NCI-H187 treated with DMSO at 0.1 percent for 48 hours (cell line): ENCODE data around the gene OLFML2B.

Experiments used
- DNase-seq: peaks from one replicate; lab custom pipeline; 2025; lab: John Stamatoyannopoulos, UW

OLFML2B gene

GRCh38 chr1:162006081-162006480, 17.6 kb downstream of the OLFML2B start:
- no peak for DNase-seq

GRCh38 chr1:162004441-162004950, 19.2 kb downstream of the OLFML2B start:
- no peak for DNase-seq

- DNase-seq, result no peak
These were observed 19.8 kb downstream of the OLFML2B start for GRCh38 chr1:162003830-162004215.

DNA sequence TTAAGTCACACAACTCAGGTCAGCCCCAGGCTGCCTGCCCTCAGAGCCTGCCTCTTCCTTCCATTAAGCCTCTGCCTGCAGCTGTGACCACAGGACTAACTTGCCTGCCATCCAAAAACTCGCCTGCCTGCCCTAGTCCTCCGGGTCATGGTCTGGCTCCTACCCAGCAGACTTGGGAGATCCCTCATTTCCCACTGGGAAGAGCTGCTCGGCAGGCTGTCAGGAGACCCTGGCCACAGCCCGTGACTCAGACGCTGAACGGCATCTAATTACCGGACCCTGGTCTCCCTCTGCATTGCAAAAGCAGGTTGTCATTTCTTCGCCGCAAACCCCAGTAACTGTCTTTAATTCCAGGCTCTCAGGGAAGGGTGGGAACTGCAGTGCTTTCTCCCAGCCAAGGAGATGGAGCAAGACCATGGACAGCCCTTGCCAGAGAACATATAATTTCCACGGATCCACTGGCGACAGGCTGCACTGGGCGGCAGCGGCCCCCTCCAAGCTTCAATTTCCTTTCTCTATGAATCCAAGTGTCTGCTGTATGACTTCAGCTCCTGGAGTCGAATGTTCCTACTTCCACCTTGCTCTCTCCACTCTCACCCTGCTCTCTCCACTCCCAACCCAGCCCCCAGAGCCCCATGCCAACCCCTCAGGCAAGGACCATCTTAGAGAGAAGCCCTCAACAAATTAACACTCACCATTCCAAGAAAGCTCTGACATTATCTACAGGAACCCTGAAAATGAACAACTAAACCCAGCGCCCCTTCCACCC, 20.4 kb downstream of the OLFML2B start:
- no peak for DNase-seq

DNA sequence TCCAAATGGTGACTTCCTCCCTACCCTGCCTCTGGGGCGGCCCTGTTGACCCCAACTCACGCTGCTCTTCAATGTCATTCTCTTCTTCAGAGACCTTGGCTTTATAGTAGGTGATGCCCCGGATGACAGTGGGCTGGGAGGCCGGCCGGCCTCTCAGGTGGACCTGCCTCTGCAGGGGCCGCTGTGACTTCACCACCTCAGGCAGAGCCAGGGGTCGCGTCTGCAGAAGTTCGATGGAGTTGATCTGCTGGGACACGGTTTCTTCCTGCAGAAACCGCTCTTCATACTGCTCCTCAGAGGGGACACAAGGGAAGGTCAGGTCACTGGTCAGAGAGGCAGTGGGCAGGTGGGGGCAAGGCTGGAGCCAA, 23.6 kb downstream of the OLFML2B start:
- no peak for DNase-seq

GRCh38 chr1:161999301-162000052, 24.2 kb downstream of the OLFML2B start:
- DNase-seq, result no peak

DNA sequence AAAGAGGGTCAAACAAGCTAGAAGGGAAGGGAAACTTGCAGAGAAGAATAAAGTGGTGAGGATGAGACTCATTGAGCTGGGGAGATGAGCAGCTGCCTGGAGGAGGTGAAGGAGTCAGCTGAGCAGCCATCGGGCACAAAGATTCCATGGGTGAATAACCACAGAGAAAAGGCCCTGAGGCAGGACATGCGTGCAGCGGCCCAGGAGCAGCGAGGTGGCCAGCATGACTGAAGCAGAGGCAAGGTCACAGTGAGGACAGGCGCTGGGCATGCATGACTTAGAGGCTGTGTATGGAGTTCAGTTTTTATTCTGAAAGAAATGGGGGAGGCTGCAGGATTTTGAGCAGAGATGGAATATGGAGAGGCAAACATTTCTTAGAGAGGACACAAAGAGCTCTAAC, 24.9 kb downstream of the OLFML2B start:
- DNase-seq, result no peak

DNA sequence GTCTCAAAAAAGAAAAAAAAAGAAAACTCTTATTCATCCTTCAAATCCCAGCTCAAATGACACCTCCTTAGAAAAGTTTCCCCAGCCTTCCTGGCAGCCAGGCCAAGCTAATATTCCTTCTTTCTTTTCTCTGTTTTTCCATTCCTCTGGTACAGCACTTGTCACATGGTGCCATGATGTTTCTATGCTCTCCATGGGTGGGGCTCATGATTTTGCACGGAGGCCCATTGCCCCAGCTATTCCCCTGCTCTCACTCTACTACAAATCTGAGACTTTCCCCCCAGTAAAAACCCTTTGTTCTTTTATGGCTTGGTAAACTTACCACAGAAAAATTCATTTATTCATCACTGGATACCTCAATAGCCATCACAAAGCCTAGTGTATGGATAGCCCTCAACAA, 26.5 kb downstream of the OLFML2B start:
- no peak for DNase-seq

- no peak for DNase-seq
These were observed 29.4 kb downstream of the OLFML2B start for GRCh38 chr1:161994175-161994668.

DNA sequence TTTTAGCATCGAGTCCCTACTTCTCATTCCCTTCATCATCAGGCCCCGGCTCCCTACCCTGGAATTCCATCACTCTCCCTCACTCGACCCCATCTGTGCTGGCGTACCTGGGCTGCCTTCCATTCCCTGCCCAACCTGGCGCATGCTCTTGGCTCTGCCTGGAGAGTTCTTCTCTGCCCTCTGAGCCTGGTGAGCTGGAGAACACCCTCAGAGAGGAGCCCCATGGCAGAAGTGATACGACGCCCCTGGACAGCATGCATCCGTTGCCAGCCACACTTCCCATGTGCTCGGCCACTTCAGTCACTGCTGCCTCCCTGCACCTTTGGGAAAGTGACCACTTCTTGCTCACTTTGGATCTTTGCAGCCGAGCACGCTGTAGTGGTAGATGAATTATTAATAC, 30.1 kb downstream of the OLFML2B start:
- DNase-seq, result no peak

GRCh38 chr1:161989786-161990185, 33.9 kb downstream of the OLFML2B start:
- DNase-seq, result no peak

DNA sequence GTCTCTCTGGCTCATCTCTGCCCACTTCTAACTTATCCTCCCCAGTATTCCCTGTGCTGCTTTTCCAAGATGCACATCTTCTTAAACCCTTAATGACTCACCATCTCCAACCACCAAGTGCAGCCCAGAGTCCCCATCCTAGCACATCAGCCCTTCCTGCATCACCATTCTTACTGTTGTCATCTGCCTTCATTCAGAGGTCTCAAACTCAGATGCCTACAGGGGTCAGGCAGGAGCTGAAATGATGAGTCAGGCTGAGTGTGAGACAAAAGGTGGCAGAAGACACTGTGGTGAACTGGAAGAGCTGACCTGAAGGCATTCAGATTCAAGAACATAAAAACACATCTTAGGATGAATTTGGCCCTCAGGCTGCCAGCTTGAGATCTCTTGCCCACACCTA, 34.6 kb downstream of the OLFML2B start:
- no peak for DNase-seq

GRCh38 chr1:161988413-161988812, 35.3 kb downstream of the OLFML2B start:
- no peak for DNase-seq

DNA sequence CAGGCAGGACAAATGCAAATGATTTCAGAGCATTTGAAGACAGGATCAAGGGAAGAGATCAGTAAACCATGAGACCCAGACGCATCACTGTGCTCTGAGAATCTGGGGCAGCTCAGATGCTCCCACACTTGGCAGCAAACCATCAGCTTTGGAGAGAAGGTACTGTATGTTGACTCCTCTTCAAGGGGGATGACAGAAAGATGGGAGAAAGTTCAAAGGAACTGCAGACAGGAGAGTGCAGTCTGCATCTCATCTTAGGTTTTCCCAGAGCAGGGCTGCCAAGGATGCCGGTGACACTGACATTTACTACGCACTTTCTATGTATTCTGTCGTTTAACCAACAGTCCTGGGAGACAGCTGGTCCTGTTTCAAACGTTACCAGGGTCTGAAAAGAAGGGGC, 35.8 kb downstream of the OLFML2B start:
- no peak for DNase-seq

DNA sequence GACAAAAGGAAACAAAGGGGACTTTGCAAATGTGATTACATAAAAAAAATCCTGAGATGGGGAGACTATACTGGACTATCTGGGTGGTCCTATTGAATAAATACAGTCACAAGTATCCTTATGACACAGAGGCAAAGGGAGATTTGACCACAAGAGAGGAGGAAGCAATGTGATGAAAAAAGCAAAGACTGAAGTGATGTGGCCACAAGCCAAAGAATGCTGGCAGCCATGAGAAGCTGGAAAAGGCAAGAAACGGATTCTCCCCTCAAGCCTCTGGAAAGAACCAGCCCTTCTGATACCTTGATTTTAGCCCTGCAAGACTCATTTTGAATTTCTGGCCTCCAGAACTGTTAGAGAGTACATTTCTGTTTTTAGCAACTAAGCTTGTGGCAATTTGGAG, 36.4 kb downstream of the OLFML2B start:
- DNase-seq, result no peak

GRCh38 chr1:161986328-161986727, 37.3 kb downstream of the OLFML2B start:
- no peak for DNase-seq

- no peak for DNase-seq
These were observed 38.3 kb downstream of the OLFML2B start for GRCh38 chr1:161985301-161985822.

- DNase-seq, result no peak
These were observed 39.9 kb downstream of the OLFML2B start for GRCh38 chr1:161983725-161984124.

DNA sequence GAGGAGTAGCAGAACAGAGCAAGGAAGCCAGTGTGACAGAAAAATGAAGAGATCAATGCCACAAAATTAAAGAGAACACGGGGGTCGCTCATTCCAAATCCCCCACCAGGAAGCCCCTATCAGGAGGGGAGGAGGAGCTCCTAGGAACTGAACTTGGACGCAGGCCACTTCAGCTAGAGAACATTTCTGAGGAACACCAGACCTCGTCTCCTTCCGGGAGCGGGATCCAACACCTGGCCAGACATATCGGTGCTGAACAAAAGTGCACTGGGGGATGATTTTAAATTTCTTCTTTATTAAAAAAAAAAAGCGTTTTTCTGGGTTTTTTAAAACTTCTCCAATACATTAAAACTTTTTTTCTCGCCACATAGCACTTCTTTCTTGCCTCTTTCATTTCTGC, 40.8 kb downstream of the OLFML2B start:
- DNase-seq, result no peak

GRCh38 chr1:161982507-161982895, 41.2 kb downstream of the OLFML2B start:
- DNase-seq, result no peak

DNA sequence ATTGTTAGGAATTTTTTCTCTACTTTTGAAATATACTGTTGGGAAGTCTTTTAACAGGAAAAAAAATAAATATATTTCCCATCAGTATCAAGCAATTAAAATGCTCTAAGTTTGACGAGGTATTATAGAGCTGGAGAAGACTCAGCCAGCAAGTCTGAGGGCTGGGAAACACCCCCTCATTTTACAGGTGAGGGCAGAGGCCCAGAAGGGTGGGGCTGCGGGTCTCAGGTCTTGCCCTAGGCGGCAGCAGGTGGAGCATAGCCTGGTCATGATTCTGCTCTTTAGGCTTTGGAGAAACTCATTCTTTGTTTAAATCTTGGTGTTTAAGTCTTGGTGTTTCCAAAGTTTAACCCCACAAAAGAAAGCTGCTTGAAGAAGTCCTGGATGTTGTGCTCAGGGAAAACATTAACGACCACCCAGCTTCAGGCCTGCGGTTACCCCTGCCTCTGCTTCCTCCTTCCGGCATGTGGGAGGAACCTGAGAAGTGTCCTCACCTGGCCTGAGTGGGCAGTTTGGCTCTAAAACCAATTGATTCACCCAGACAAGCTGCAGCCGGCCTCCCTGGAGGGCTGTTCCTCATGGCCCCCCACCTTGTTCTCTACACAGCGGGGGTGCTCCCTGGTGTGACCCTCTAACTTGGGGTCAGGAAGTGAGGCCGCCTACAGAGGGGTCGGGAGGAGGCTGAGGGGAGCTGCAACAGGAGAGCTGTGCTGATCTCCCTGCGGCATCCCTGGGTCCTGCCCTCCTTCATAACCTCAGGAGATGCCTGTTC, 41.7 kb downstream of the OLFML2B start:
- DNase-seq, result no peak

DNA sequence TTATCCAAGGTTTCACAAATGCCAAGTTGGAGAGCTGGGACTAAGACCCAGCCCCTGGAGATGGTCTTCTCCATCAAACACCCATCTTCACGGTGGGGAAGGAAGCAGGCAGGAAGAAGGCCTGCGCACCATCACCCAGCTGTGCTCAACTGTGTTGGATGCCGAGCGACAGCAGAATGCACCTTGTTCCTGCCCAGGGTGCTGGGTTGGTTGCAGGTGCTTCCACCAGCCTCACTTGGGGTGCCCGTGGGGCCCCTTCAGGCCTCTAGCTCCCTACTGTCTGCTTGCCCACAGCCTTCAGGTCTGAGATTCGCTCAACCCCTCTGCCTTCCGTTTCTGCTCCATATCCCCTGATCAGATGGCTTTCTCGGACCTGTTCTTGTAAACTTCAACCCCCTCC, 42.5 kb downstream of the OLFML2B start:
- DNase-seq, result no peak
